Lower leg skin (tissue), 4 donors: ENCODE results near the gene ABHD11. TPM values are rescaled to one million over a fixed set of nuclear protein-coding genes. Genes with fewer than 3 reads are reported as not detected.

Experiments
- DNase-seq, 2 donors: peaks; one replicate each; pipeline ENCODE4 v3.0.0-alpha.2; 2019; ENCODE audit warnings: low spot score in 2 of 2
- H3K4me3 ChIP-seq: fragments of 200-600 bp; sonication (generic); 2 replicates; pipeline ENCODE4 v1.5.1; 2017; ENCODE audit warnings: mild to moderate bottlenecking, low read depth; ENCODE audit not compliant: poor library complexity, severe bottlenecking
- CTCF ChIP-seq, 3 donors: fragments of 450-650 bp; IDR thresholded peaks; one replicate each; pipeline ENCODE4 v1.5.1; 2016; ENCODE audit warnings: antibody characterized with exemption in 3 of 3, mild to moderate bottlenecking in 3 of 3, moderate library complexity in 2 of 3
- POLR2A ChIP-seq, 2 donors: fragments of 450-650 bp; IDR thresholded peaks; one replicate each; pipeline ENCODE4 v1.6.1; 2016 to 2017; ENCODE audit warnings: antibody characterized with exemption in 2 of 2, mild to moderate bottlenecking in 1 of 2, moderate library complexity in 1 of 2
- WGBS, 2 donors: methylation state at CpG; one replicate each; pipeline ENCODE4 v1.1.5; 2018; 5-methylcytosine and 5-hydroxymethylcytosine counted together
- intact Hi-C: fragments of 100-400 bp; cut with DNase I; formaldehyde crosslinking; loops from one replicate; pipeline ENCODE4 v1.15.0; 2023; ENCODE audit warnings: low total_unique reads
- total RNA-seq, 4 donors: library from RNA; depleted of rRNA; stranded (reverse); fragments of >200 nt; gene quantifications; one replicate each; pipeline ENCODE4 v1.1.0, GENCODE V29; 2016

The ABHD11 gene
- total RNA-seq, 4 donors from 2014 or later, result 24.9 to 29.0 (median 26.3) TPM

DNA sequence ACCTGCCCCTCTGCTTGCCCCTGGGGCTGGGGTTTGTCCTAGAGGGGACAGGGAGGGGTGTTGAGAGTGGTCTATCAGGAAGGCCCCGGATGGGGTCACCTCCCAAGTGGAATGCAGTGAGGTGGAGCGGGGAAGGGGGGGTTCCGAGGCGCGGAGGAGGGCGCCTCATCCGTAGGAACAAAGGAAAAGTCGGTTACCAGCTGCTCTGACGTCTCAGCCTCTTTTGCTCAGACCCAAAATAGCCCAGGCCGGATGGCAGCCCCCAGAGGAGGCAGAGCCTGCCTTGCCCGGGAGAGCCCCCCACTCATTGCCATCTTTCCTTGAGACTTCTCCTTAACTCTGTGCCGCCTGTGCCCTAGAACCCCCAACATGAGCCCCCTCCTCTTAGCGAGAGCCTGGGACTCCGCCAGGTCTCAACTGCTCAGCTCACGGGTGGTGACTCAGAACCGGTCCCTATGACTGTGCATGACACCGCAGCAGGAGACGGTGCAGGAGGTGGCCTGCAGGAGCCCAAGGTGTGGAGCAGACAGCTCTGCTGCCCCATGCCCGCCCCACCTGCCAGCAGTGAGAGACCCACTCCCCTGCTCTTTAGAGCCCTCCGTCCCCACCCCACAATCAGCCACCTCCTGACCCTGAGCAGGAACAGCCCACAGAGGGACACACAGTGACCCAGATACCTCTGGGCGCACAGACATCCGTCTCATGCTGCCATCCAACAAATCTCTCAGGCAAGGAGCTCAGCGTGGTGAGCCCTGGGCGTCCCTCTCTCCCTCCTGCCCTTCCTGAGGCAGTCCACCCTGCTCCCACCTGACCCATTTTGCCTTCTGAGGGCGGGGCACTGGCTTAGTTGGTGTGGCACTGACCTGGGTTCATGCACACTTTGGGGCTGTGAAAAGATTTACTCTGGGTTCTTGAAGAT is 32.2 kb downstream of the ABHD11 start:
- intact Hi-C loops, result no loop called here
- WGBS, 2 donors, result 83 to 85% methylated on average over 25 of the region's 25 CpGs
- H3K4me3 ChIP-seq, result no peak overlapping the region

GRCh38 chr7:73705551-73705920 is 33.1 kb downstream of the ABHD11 start:
- no peak for DNase-seq
- WGBS, 2 donors, result 86 to 89% methylated on average over 10 of the region's 10 CpGs
- TF ChIP-seq POLR2A (IDR thresholded peaks at IDR 0.05) (no peak), CTCF (IDR thresholded peaks at IDR 0.05) (no peak)
- no peak overlapping the region for H3K4me3 ChIP-seq
- intact Hi-C loops, result no loop called here

More for the DNA sequence above, 32.2 kb downstream of the ABHD11 start:
- DNase-seq, result no peak
- TF ChIP-seq CTCF (IDR thresholded peaks at IDR 0.05), result no peak
- no peak for TF ChIP-seq POLR2A (IDR thresholded peaks at IDR 0.05)

- no peak for DNase-seq
Measured at GRCh38 chr7:73704640-73705550, 33.7 kb downstream of the ABHD11 start.

GRCh38 chr7:73703757-73704639 is 34.6 kb downstream of the ABHD11 start:
- no peak for DNase-seq
- TF ChIP-seq CTCF (IDR thresholded peaks at IDR 0.05) (no peak), POLR2A (IDR thresholded peaks at IDR 0.05) (no peak)
- H3K4me3 ChIP-seq, result no peak overlapping the region
- intact Hi-C loops, result no loop called here
- 36 to 48% methylated on average over 19 to 30 of the region's 45 CpGs for WGBS, 2 donors

More at GRCh38 chr7:73704640-73705550, 33.7 kb downstream of the ABHD11 start:
- intact Hi-C loops, result no loop called here
- WGBS, 2 donors, result 35 to 51% methylated on average over 23 of the region's 23 CpGs
- no peak overlapping the region for H3K4me3 ChIP-seq
- TF ChIP-seq POLR2A (IDR thresholded peaks at IDR 0.05), result no peak
- no peak for TF ChIP-seq CTCF (IDR thresholded peaks at IDR 0.05)

DNA sequence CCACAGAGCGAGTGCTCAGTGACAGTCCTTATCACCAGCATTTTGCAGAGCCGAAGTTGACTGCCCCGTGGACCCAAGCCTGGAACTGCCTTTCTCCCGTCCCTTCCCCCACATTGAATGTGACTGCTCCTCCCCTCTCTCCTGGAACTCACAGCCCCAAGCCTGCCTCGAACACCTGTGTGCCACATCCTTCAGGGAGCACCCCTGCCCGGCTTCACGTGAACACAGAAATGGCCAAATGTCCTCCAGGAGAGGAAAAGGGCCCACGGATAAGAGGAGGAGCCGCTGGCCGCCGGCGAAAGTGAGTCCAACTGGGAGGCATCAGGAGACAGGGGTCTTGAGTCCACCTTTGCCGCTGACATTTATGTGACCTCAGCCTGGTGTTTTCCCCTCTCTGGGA is 35.4 kb downstream of the ABHD11 start:
- intact Hi-C loops, result no loop called here
- WGBS, 2 donors, result 70 to 80% methylated on average over 13 of the region's 13 CpGs
- DNase-seq, result no peak
- H3K4me3 ChIP-seq, result no peak overlapping the region
- no peak for TF ChIP-seq POLR2A (IDR thresholded peaks at IDR 0.05)
- TF ChIP-seq CTCF (IDR thresholded peaks at IDR 0.05), result no peak
